Hematopoietic multipotent progenitor cell treated with erythropoietin and hydrocortisone succinate and interleukin-3 and kit ligand, for 8 days (in vitro differentiated cells): ENCODE measurements around the gene FHL1.

Experiments used
- DNase-seq: peaks from one replicate; pipeline ENCODE4 v3.0.0-alpha.2; 2015

FHL1 gene

DNA sequence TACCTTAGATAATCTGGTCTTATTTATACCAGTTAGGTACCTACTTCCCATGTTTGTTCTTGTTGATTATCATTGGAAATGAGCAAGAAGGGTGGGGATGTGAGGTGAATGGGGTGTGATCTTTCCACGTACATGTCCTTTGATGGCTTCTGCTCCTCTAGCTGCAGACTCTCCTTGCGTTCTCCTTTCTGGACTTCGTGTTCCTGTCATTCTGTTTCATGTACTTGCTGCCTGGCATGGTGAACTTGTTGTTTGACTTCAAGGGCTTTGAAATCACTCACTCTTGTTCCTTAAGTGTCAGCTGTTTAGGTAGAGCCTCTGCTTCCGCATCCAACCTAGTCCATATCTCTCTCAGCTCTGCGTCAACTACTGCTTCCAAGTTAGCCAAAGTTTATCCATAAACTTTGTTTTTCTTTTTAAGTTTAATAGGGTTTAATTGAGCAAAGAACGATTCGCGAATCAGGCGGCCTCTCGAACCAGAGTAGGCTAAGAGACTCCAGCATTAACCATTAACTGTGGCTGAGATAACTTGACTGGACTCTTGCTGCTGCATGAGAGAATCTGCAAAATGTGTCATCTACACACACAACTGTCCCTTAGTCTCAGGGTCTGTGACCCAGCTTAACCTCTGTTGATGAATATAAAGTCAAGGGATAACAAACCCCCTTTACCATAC, 42.8 kb downstream of the FHL1 start:
- DNase-seq: no peak

DNA sequence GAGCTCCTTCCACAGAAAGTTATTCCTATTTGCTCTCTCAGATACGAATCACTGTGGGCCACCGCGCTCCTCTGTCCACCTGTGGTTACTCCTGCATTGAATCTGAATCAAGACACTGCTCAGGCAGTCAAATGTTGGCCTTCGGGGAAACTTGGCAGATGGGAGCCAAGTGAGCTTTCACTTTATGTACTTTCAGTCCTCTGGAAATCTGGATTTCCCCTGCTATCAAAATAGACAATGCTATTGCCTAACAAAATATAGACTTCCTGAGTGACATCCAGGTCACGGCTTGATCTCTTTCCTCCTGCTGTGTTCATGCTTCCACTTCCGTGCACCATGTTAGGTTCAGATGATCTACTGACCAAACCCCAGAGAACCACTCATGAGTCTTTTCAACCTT, 43.8 kb downstream of the FHL1 start:
- DNase-seq: no peak

DNA sequence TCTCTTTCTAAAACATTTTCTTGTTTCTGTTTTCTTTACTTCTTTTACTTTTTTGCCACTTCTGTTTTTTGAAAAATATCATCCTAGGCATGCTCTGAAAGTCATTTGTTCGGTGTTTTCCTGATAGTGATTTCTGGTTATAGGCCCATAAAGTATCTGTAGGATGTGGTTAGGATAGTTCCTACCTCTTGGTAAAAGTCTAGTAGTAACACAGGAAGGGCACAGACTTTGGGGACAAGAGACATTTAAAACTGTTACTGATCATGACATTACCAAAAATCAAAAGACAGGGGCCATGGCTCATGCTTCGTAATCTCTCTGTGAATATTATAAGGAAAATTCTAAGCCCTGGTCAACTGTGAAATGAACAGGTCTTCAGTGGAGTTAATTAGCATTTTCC, 44.8 kb downstream of the FHL1 start:
- DNase-seq: no peak

DNA sequence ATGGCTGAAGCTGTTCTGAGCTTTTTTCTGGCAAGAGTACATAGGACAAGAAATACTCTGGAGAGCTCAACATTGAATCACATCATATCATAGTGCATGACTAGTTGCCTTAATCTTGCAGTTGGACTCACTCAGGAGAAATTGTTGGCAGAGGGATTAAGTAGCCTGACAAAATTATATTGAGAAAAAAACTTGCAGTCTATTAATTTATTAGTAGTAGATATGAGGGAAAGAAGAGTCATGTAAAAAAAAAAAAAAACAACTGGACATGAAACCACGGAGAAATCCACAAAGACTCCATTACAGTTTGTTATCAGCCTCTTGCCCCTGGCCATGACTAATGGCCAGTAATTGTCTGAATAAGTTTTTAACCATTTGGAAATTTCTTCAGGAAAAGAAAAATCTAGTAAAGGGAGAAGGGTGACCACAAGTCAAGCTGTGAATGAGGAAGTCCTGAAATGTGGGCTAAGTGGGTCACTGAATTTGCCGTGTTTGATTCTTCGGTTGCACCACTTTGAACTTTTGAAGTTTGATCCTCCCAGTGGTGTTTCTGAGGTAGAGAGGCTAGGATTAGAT, 45.6 kb downstream of the FHL1 start:
- no peak for DNase-seq

DNA sequence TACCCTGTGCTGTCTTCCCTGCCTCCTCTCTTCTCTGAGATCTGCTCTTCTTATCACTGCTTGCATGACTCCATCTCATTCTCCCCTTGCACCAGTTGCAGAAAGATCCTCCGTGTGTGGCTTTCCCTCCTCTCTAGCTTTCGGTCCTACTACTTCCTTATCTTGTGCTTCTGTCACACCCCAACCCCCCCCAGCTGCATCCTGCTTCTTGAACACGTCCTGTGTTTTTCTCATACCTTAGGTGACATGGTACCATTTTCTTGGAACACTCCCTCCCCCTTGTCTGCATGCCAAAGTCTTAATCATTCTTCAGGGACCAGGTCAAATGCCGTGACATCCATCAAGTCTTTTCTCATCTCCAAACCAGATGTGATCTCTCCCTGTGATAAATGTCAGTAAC, 46.4 kb downstream of the FHL1 start:
- DNase-seq: peak; percentile 14

DNA sequence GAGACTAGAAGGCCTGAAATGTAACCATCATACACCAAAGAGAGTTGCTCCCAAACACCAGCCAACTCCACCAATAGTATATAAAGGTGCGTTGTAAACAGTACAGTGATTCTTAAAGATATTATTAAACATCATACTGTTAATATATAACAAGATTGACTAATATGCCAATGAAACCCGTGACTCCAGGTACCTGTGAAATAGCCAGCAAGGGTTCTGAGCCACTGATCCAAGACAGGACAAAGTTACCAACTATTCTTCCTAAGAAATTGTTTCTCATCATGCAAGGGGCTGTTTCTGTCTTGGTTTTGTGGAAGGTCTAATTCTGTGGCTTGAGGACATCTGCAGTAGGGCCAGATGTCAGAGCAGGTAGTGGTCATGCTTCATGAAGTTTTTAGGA, 47.2 kb downstream of the FHL1 start:
- DNase-seq: no peak

DNA sequence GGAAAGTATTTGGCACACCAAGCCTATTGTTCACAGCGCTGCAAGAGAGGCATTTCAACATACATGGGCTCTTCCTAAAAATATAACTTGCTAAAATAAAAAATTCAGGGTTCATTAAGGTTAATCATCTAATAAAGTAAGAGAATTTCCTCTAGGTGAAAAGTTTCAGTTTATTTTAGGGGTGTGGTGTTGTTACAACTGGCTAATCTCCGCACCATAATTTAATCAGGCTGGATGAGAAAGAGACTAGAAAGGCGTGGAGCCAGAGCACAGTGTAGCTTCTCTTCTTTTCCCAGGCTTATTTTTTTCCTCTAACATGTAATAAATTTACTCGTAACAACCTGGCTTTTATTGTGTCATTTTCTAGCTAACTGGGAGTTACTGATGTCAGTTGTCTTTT, 47.9 kb downstream of the FHL1 start:
- no peak for DNase-seq

DNA sequence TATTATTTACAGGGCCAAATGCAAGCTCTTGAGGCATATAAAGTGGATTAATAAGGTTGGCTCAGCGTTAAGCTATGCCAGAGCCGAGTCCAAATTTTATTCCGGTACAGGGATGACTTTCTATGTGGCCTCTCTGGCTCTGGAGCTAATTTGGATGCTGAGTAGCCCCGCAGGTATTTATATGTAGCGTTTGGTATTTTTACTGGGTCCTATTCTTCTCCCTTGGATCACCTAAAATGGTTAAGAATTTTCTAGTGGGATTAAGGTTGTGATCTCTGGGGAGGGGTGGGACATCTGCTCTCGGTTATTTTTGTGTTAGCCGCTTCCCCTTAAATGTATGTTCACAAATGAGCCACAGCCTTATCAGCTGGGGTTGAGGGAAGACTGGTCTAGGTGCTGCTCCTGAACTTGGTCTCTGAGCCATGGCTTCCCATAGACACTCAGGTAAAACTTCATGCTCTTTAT, 49.4 kb downstream of the FHL1 start:
- no peak for DNase-seq

DNA sequence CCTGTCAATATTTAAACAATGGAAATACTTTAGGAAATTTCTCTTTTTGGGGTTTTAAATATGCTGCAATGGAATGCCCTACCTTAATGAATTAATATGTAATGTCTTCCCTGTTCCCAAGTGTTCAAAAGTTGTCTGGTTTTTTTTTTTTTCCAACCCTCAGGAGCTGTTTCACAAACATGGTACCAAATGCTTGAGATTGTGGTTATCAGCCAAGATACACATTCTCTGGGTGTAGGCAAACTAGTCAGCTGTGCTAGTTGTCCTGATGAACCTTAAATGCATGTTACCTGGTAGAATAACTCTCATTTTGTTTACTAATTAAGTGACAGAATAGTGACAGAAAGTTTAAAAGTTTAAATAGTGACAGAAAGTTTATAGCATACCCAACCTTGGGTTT, 50.7 kb downstream of the FHL1 start:
- DNase-seq: no peak

DNA sequence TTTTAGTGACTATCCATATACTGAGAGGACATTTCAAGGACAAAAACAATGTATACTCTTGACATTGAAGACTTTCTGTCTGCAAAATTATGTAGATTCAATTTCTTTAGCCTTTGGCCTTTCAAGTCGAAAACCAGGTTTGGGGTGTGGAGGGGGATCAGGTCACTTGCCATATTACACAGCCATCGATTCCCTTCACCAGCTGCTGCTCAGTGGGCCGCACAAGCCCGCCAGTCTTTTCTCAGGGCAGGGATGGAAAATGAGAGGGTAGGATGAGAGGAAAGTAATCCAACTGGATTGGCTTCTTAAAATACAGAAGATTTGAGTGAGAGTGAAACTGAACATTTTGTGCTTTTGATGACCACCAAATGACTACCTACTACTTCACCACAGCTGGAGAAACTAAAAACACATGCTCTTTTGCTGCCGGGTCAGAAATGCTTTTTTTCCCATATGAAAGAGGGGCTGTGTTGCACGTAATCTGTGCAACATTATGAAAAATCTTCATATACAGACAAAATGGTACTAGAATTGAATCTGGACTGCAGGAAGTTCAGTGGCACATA, 51.4 kb downstream of the FHL1 start:
- DNase-seq: no peak

DNA sequence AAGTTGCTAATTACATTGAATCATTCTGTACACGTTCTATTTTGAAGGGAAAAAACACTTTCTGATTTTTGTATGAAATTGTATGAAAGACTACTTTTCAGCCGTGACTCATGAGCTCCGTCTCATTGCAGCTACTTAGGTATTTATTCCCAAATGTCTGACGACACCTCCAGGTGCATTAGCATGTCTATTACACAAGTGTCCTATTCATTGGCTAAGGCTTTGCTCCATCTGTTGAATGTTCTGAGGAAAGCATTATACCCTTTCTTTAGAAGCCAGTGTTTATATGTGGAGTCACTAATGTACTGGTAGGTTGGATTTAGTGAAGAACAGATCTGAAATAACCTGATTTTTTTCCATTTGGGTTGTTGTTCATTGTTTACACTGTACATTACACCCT, 52.0 kb downstream of the FHL1 start:
- DNase-seq: no peak

DNA sequence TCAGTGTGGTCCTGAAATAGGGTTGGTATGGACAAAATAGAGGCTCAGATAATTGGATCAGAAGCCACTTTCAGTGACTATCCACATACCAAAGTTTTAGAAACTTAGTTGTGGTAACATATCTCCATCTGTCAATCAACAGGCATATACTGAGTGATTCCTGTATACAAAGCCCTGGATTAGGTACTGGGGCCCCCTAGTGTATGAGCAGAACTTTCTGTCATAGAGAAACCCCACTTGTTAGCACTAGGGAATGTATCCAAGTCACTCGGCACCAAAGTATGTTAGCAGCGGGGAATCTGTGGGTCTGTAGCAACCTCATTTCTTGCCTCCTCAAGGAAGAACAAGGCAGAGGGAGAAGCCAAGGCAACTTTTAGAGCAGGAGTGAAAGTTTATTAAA, 53.1 kb downstream of the FHL1 start:
- peak; percentile 40 for DNase-seq

DNA sequence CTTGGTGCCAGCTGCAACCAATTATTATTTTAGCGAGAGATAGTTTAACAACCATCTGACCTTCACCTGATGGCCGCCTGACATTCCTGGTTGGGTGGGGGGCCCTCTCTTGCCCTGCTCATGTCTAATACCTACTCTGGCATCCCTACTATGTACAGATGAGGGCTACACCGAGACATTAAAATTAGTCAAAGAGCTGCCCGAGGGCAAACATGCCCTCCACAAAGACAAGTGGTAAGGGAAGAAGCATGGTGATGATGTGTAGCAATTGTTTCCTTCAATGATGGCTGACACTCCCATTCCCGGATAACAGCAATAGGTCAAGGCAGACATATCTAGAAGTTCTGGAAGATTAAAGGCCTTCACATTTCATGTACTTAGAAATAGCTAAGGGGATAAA, 54.3 kb downstream of the FHL1 start:
- DNase-seq: no peak

DNA sequence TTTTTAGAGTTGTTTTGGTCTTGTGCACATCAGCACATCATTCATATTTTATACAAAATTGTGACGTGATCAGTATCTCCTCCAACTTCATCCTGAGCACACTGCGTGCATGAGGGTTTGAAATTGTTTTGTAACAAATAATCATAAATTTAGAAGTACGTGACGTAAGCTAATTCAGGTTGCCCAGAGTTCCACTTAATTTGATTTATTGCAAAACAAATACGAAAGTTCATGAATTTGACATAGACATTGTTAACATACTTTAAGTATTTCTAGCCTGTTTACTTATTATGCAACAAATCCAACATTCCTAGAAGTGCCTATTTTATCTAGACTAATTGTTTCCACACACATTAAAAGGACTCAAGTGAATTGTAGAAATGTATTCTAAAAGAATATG, 55.6 kb downstream of the FHL1 start:
- no peak for DNase-seq

DNA sequence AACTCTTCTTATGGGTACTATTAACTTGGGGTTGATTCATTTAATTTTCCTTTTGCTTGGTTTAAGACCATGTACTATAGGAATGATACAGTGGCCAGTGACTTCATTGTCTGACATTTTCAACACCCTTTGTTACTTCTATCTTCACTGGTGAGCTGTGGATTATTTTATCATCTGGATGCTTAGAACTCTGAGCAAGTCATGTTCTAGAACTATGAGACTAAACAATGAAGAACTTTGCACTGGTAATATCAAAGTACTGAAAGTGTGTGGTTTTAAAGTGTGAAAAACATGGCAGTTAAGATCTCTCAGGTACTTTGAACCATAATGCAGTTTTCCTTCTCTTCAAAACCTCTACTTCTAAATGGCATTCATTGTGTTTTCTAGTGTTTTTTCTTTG, 56.1 kb downstream of the FHL1 start:
- DNase-seq: no peak

DNA sequence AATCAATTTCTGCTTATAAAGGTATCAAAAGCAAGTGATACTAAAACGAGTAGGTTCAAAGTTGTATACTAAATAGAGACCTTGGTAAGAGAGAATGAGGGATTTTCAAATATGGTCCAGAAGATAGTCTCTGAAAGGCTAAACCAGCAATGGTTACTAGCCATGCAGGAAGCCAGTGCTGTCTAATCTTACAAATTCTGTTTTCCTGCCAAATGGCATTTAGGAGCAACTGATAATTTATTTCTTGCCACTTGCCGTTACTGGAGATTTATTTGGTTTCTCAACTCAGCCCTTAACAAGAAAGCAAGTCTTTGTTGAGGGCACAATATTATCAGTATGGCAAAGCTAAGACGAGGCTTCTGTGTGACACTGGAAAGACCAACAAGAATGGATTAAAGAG, 56.6 kb downstream of the FHL1 start:
- peak; percentile 14 for DNase-seq

DNA sequence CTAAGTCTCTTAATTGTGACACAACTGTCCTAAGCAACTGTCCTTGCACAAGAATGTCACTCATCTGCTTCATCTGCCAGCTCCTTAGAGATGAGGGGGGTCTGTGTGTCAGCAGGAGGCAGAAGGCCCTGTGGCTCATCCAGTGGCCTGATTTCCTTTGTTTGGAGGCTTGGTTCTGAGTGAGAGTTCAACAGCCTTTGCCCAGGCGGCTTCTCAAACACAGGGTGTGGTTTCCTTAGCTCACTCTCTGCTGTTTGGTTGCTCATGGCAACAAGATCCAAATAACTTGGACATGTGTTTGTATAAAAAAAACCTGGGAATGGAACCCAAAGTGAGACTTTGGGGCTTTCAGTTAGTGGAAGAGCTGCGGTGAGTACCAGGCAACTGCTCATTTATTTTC, 57.2 kb downstream of the FHL1 start:
- peak; percentile 50 for DNase-seq

DNA sequence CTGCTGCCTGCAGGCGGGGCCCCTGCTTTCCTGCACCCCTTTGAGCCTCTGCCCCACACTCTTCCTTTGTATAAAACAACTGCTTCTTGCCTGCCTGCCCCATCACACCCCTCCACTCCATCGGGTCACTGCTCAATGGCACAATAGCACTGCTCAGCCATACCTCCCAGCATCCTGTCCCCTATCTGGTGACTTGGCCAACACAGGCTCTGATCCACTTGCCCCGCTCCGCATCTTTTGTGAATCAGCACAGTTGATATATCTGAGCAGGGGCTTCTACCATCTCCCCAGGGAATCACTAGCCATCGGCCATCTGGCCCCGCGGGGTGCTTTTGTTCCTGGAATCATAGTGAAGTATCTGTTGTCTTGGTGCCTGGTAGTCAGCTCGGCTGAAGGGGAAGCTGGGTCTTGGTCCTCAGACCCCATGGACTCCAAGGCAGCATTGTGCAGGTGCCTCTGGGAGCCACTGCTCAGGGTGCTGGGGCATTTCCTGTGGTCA, 58.6 kb downstream of the FHL1 start:
- DNase-seq: no peak

DNA sequence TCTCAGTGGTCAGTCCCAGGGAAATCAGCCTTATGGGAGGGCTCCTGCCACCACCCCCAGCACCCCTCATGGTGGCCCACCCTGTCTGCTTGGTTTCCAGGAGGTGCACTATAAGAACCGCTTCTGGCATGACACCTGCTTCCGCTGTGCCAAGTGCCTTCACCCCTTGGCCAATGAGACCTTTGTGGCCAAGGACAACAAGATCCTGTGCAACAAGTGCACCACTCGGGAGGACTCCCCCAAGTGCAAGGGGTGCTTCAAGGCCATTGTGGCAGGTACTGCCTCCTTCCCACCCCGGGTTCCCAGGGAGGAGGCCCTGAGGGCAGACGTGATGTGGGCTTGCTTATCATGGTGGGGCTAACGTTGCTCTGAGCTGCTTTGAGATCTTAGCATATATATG, 59.6 kb downstream of the FHL1 start:
- no peak for DNase-seq

DNA sequence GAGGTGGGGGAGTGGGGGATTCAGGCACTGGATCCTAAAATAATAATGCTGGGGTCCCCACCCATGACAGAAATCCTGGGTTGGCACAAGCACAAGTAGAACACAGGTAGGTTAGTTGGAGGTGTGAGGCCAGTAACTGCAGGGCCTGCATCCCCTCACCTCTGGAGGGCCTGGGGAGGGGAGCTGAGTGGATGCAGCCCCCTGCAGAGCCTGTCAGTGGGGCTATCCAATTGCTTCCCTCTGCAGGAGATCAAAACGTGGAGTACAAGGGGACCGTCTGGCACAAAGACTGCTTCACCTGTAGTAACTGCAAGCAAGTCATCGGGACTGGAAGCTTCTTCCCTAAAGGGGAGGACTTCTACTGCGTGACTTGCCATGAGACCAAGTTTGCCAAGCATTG, 60.2 kb downstream of the FHL1 start:
- DNase-seq: no peak

DNA sequence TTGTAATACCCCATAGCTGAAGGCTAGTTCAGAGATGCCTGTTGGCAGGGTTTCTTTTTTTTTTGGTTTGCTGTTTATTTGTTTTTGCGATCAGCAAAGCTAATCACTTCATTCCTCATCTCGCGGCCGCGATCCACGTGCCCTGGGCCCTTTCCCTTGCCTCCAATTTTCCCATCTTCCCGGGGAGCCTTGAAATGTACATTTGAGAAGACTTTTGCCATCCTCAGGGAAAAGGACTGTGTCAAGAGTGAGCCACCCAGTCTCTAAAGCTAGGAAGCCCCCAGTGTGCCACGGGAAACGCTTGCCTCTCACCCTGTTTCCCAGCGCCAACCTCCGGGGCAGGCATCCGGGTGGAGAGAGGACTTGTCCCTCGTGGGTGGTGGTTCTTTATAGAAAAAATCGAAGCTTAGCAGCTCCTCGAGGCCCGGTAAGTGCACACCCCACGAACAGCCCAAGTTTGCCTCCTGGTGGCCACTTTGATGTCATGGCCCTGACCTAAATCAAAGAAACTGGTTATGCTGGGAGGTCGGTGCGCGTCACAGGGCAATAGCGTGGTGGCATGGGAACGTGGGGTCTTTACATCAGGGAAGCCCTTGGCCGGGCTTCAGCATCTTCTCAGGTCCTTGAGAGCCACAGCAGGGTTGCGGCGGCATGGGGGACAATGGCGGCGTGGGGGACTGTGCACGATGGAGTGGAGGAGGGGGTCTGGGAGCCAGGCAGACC, 61.8 kb downstream of the FHL1 start:
- peak; percentile 44 for DNase-seq

DNA sequence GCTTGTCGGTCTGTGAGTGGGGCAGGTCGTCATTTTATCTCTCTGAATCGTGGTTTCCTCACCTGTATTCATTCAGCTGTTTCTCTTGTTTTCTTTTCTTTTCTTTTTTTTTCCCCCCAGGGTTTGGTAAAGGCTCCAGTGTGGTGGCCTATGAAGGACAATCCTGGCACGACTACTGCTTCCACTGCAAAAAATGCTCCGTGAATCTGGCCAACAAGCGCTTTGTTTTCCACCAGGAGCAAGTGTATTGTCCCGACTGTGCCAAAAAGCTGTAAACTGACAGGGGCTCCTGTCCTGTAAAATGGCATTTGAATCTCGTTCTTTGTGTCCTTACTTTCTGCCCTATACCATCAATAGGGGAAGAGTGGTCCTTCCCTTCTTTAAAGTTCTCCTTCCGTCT, 62.4 kb downstream of the FHL1 start:
- DNase-seq: no peak

DNA sequence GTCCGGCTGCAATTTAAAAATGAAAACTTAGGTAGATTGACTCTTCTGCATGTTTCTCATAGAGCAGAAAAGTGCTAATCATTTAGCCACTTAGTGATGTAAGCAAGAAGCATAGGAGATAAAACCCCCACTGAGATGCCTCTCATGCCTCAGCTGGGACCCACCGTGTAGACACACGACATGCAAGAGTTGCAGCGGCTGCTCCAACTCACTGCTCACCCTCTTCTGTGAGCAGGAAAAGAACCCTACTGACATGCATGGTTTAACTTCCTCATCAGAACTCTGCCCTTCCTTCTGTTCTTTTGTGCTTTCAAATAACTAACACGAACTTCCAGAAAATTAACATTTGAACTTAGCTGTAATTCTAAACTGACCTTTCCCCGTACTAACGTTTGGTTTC, 62.9 kb downstream of the FHL1 start:
- no peak for DNase-seq

DNA sequence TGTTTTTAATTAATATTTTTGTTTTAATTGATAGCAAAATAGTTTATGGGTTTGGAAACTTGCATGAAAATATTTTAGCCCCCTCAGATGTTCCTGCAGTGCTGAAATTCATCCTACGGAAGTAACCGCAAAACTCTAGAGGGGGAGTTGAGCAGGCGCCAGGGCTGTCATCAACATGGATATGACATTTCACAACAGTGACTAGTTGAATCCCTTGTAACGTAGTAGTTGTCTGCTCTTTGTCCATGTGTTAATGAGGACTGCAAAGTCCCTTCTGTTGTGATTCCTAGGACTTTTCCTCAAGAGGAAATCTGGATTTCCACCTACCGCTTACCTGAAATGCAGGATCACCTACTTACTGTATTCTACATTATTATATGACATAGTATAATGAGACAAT, 63.5 kb downstream of the FHL1 start:
- no peak for DNase-seq
